Smooth muscle cell (in vitro differentiated cells): ENCODE results near the gene COL26A1. TPM values are rescaled to one million over a fixed set of nuclear protein-coding genes. Genes with fewer than 3 reads are reported as not detected.

Source experiments
- DNase-seq: peaks from one replicate; lab custom pipeline; 2025; ENCODE audit not compliant: unreplicated experiment; lab: John Stamatoyannopoulos, UW
- H2AFZ ChIP-seq: fragments of 200-600 bp; sonication (generic); 2 replicates; pipeline ENCODE4 v1.6.0; 2016; ENCODE audit warnings: antibody characterized with exemption, low read depth, mild to moderate bottlenecking
- H3F3A ChIP-seq: fragments of 200-600 bp; sonication (generic); 2 replicates; pipeline ENCODE4 v1.6.0; 2017; ENCODE audit warnings: antibody characterized with exemption, low read depth
- H3K27ac ChIP-seq: fragments of 200-600 bp; sonication (generic); 2 replicates; pipeline ENCODE4 v1.5.1; 2016; ENCODE audit warnings: low read depth, mild to moderate bottlenecking
- H3K27me3 ChIP-seq: fragments of 200-600 bp; sonication (generic); 2 replicates; pipeline ENCODE4 v1.6.1; 2016; ENCODE audit warnings: low read depth, mild to moderate bottlenecking
- H3K36me3 ChIP-seq: fragments of 200-600 bp; sonication (generic); 2 replicates; pipeline ENCODE4 v1.5.1; 2016; ENCODE audit warnings: low read depth
- H3K4me1 ChIP-seq: fragments of 200-600 bp; sonication (generic); 2 replicates; pipeline ENCODE4 v1.5.1; 2016; ENCODE audit warnings: low read depth
- H3K4me2 ChIP-seq: fragments of 200-600 bp; sonication (generic); 2 replicates; pipeline ENCODE4 v1.6.0; 2016; ENCODE audit warnings: mild to moderate bottlenecking
- H3K4me3 ChIP-seq: fragments of 200-600 bp; sonication (generic); 2 replicates; pipeline ENCODE4 v1.5.1; 2016; ENCODE audit warnings: mild to moderate bottlenecking
- H3K79me2 ChIP-seq: fragments of 200-600 bp; sonication (generic); 2 replicates; pipeline ENCODE4 v1.6.0; 2016; ENCODE audit warnings: low read depth, mild to moderate bottlenecking
- H3K9ac ChIP-seq: fragments of 200-600 bp; sonication (generic); 2 replicates; pipeline ENCODE4 v1.6.0; 2016; ENCODE audit warnings: low read depth
- H3K9me3 ChIP-seq: fragments of 200-600 bp; sonication (generic); replicated peaks from 2 replicates; pipeline ENCODE4 v1.5.1; 2016; ENCODE audit warnings: low read depth
- H4K20me1 ChIP-seq: fragments of 200-600 bp; sonication (generic); 2 replicates; pipeline ENCODE4 v1.6.0; 2016; ENCODE audit warnings: low read depth
- WGBS: methylation state at CpG from one replicate; pipeline ENCODE4 v1.1.7; 2016; ENCODE audit warnings: low lambda C conversion rate; 5-methylcytosine and 5-hydroxymethylcytosine counted together
- polyA plus RNA-seq: library from polyadenylated mRNA; unstranded; fragments of >200 nt; fragmentation: Nextera tagmentation; extraction: Ambion mirVana; gene quantifications from 2 replicates; pipeline ENCODE4 v1.2.1, GENCODE V29; 2016
- small RNA-seq: library from RNA; depleted of rRNA; stranded (forward); fragments of <200 nt; gene quantifications from one replicate; pipeline ENCODE3, GENCODE V24; 2014
- total RNA-seq: library from RNA; depleted of rRNA; stranded (reverse); fragments of >200 nt; gene quantifications from 2 replicates; pipeline ENCODE4 v1.2.3, GENCODE V29; 2014
- TF ChIP-seq, protein P1 (sequence below): fragments of 200-600 bp; sonication (generic); IDR thresholded peaks from 2 replicates; pipeline ENCODE4 v1.5.1; 2017; ENCODE audit warnings: borderline replicate concordance, mild to moderate bottlenecking, antibody characterized with exemption; ENCODE audit not compliant: insufficient read depth, poor library complexity, severe bottlenecking

The COL26A1 gene
- total and polyA plus RNA-seq, 2 experiments from 2014 or later: 4.9 to 13.2 TPM

DNA sequence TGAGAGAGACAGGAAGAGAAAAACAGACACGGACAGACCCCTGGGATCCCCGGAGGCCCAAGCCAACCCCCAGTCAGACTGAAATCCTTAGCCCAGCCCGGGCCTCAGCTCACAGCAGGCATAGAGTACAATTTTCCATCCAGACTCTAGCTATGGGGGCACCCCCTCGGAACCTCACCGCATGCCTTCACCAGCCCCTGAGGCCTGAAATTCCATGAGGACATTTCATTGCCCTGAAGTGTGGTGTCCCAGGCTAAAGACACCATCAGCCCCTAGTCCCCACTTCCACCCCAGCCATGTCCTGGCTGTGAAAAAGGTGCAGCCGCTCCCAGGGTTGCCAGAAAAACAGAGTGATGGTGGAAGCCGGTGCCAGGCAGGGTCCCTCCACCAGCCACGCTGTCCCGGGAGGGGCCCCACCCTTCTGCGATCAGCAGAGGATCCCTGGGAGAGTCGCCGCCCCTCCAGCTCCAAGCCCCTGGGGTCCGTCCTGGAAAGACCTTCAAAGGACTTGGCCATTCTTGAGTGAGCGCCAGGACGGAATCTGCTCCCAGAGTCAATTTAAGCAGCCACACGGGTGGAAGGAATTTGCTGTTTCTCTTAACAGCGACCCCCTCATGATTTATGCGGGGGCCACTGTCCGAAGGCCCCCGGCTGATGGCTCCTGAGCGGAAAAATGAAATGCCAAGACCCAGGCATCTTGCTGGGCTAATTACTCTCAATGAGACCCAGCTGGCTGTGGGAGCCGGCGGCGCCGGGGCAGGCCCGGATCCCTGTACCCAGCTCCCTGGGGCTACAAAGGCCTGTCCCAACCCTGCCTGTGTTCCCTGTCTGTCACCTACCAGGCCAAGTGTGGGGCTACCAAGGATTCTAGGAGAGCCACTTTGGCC lies 243.2 kb downstream of the COL26A1 start:
- peak overlapping the region; percentile 31 for H3K27ac ChIP-seq

DNA sequence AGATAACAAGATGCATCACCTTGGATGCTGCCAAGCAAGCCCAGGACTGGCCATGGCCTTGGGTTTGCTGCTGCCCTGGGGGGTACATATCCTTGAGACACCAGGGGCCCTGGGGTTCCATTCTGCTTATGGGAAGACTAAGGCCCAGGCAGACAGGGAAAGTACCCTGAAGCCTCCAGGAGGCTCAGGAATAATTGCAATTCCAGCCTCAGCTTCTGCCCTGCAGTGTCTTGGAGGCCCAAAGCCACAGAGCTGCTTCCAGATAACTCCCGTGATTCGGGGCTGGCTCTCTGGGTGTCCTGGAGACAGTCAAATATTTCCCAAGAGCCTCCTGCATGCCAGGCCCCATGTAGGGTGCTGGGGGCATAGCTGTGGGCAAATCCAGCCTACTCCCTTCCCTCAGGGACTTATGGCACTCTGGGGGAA lies 243.8 kb downstream of the COL26A1 start:
- Histone ChIP-seq H3K4me1 (peaks cover 6% of the 10 kb centered on the region), H3K27me3 (no peaks in the 10 kb centered on the region), H3K27ac (peak overlapping the region; percentile 31), H4K20me1 (no peaks in the 10 kb centered on the region), H3K36me3 (no peaks in the 10 kb centered on the region), H3F3A (no peaks in the 10 kb centered on the region), H3K9ac (no peak overlapping the region), H3K9me3 (no peaks in the 10 kb centered on the region), H3K79me2 (no peaks in the 10 kb centered on the region), H3K4me2 (no peak overlapping the region), H3K4me3 (no peak overlapping the region), H2AFZ (no peak overlapping the region)
- no peak for DNase-seq
- TF ChIP-seq, protein P1, sequence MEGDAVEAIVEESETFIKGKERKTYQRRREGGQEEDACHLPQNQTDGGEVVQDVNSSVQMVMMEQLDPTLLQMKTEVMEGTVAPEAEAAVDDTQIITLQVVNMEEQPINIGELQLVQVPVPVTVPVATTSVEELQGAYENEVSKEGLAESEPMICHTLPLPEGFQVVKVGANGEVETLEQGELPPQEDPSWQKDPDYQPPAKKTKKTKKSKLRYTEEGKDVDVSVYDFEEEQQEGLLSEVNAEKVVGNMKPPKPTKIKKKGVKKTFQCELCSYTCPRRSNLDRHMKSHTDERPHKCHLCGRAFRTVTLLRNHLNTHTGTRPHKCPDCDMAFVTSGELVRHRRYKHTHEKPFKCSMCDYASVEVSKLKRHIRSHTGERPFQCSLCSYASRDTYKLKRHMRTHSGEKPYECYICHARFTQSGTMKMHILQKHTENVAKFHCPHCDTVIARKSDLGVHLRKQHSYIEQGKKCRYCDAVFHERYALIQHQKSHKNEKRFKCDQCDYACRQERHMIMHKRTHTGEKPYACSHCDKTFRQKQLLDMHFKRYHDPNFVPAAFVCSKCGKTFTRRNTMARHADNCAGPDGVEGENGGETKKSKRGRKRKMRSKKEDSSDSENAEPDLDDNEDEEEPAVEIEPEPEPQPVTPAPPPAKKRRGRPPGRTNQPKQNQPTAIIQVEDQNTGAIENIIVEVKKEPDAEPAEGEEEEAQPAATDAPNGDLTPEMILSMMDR: no peak
- 15% methylated on average over 2 of the region's 2 CpGs for WGBS

More for the DNA sequence above, 243.2 kb downstream of the COL26A1 start:
- Histone ChIP-seq H3K9ac (no peak overlapping the region), H2AFZ (no peak overlapping the region), H3K36me3 (no peaks in the 10 kb centered on the region), H3F3A (no peaks in the 10 kb centered on the region), H3K4me3 (no peak overlapping the region), H3K4me1 (peaks cover 6% of the 10 kb centered on the region), H3K9me3 (no peaks in the 10 kb centered on the region), H4K20me1 (no peaks in the 10 kb centered on the region), H3K27me3 (no peaks in the 10 kb centered on the region), H3K79me2 (no peaks in the 10 kb centered on the region), H3K4me2 (no peak overlapping the region)
- 74% methylated on average over 26 of the region's 26 CpGs for WGBS
- no peak for DNase-seq
- TF ChIP-seq, protein P1: no peak

Small RNA genes within 50 kb of the gene (small RNA-seq; reads per million reads assigned to genes)
- gene AC004965.1: not detected

Other genes with a start within 250 kb of the COL26A1 start
- gene SERPINE1, start 235.8 kb upstream of the COL26A1 start, total RNA-seq: 387 and 435 TPM in 2 replicates
- gene SERPINE1, start 235.8 kb upstream of the COL26A1 start, polyA plus RNA-seq: 460 and 495 TPM in 2 replicates
- gene AP1S1, start 208.4 kb upstream of the COL26A1 start, total RNA-seq: 104 and 105 TPM in 2 replicates
- gene AP1S1, start 208.4 kb upstream of the COL26A1 start, polyA plus RNA-seq: 44.0 and 51.2 TPM in 2 replicates
- 0.85 TPM in 1 of 2 replicates, not detected in the other for gene VGF, start 197.3 kb upstream of the COL26A1 start, total RNA-seq
- gene VGF, start 197.3 kb upstream of the COL26A1 start, polyA plus RNA-seq: 0.20 and 0.25 TPM in 2 replicates
- gene NAT16, start 182.6 kb upstream of the COL26A1 start, total RNA-seq: not detected in 2 replicates
- not detected in 2 replicates for gene NAT16, start 182.6 kb upstream of the COL26A1 start, polyA plus RNA-seq
- not detected in 2 replicates for gene MOGAT3, start 161.8 kb upstream of the COL26A1 start, total RNA-seq
- 0.38 TPM in 1 of 2 replicates, not detected in the other for gene MOGAT3, start 161.8 kb upstream of the COL26A1 start, polyA plus RNA-seq
- 58.4 and 63.5 TPM in 2 replicates for gene PLOD3, start 145.3 kb upstream of the COL26A1 start, total RNA-seq
- 150 and 168 TPM in 2 replicates for gene PLOD3, start 145.3 kb upstream of the COL26A1 start, polyA plus RNA-seq
- gene ZNHIT1, start 144.7 kb upstream of the COL26A1 start, total RNA-seq: 100 and 102 TPM in 2 replicates
- 116 and 123 TPM in 2 replicates for gene ZNHIT1, start 144.7 kb upstream of the COL26A1 start, polyA plus RNA-seq
- 4.0 and 12.2 TPM in 2 replicates for gene CLDN15, start 125.1 kb upstream of the COL26A1 start, total RNA-seq
- 3.0 and 8.7 TPM in 2 replicates for gene CLDN15, start 125.1 kb upstream of the COL26A1 start, polyA plus RNA-seq
- 97.7 and 98.4 TPM in 2 replicates for gene FIS1, start 117.8 kb upstream of the COL26A1 start, total RNA-seq
- gene FIS1, start 117.8 kb upstream of the COL26A1 start, polyA plus RNA-seq: 174 and 200 TPM in 2 replicates
- gene IFT22, start 41.1 kb upstream of the COL26A1 start, total RNA-seq: 36.8 and 52.7 TPM in 2 replicates
- 46.2 and 51.9 TPM in 2 replicates for gene IFT22, start 41.1 kb upstream of the COL26A1 start, polyA plus RNA-seq